CD4-positive, alpha-beta T cell treated with Interleukin-21 for 1 hour (primary cell): ENCODE results near the gene LPXN.

Experiments used
- DNase-seq: peaks from one replicate; pipeline ENCODE4 v3.0.0-alpha.2; 2020

The LPXN gene

DNA sequence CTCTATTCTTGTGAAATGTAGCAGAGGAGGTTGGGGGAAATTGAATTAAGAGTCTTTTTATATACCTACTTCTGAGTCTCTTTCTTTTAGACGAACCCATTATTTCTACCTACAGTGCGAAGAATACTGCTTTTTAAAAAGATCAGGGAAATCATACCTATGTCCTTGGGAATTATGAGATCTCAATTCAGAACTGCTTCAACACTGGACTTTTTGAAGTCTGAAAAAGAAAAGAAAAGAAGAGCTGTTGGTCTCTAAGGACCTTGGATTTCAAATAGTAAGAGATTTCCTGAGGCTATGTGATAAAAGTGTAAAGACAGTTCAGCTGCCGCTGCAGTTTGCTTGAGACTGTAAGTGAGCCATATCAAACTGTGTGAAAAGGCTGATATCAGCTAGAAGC, 64.0 kb downstream of the LPXN start:
- DNase-seq: no peak

DNA sequence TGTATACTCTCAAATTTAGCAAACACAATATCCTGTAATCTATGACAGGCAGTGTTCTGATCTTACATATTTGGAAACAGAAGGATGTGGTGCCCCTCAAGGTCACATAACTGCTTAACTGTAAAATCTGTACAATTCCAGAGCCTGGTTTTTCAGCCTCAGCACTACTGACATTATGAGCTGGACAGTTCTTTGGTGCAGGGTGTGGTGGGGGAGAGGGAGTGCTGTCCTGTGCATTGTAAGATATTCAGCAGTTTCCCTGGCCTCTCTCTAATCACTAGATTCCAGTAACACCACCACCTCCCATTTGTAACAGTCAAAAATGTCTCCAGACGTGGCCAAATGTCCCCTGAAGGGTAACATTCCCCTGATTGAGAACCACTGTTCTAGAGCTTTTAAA, 65.9 kb downstream of the LPXN start:
- no peak for DNase-seq

DNA sequence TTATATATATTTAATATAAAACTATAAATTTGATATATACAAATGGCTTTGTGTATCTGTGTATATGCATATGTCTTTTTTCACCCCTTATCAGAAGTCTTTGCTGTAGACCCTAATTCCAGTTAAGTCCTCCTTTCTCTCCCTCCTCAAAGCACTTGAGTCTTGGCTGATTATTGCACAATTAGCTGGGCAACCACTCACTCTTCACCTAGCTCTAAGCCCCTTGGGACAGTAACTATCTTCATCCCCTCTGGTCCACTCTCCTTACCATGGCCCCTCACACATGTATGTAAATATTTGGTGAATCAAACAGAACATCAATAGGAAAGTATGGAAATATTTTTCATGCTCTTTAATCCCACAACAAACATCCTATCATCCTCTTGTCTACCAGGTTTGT, 66.8 kb downstream of the LPXN start:
- no peak for DNase-seq

DNA sequence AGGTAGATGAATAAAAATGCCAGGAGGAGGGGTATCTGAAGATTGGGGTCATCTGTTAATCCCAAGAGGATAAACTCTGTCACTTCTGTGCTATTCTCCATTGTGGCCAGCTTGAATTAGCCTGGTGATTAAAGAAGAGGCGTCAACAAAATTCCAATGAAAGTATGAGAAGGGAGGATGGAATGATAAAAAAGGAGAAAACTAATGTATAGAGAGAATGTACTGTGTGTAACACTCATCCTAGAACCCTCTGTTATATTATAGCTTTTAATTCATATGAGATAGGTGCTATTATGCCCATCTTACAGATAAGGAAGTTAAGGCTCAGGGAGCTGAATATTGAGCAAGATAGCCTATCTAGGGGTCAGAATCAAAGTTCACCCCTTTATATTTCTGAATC, 67.7 kb downstream of the LPXN start, which contains the start of gene OR5B21:
Gene OR5B21, minus strand, starts transcription at position 101 of the 400 bp plus-strand sequence. Its CDS starts 0 bp downstream, at position 101.
- DNase-seq: no peak

DNA sequence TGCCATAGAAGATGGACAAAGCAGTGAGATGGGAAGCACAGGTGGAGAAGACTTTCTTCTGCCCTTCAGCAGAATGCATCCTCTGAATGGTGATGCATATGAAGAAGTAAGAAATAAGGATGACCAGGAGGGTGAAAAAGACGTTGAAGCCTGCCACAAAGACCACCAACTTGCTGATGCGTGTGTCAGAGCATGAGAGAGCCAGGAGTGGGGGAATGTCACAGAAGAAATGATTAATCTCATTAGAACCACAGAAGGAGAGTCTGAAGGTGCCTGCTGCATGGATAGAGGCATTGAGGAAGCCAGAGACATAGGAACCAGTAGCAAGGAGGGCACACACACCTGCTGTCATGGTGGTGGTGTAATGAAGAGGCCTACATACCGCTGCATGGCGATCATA, 68.3 kb downstream of the LPXN start:
- no peak for DNase-seq

DNA sequence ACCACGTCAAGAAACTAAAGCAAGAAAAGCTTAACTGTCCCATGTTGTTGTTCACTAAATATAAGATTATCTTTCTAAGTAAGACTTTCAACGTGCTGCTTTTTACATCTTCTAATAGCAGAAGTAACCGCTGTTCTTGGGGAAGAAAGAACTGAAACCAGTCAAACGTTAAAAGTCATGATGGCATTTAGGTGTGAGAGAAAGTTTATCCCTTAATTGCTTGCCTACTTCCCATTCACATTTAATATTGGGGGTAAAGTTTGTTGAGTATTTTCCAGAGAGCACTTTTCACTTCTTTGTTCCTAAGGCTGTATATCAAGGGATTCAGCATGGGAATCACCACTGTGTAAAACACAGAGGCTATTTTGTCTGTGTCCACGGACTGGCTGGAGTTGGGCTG, 68.7 kb downstream of the LPXN start:
- DNase-seq: no peak

DNA sequence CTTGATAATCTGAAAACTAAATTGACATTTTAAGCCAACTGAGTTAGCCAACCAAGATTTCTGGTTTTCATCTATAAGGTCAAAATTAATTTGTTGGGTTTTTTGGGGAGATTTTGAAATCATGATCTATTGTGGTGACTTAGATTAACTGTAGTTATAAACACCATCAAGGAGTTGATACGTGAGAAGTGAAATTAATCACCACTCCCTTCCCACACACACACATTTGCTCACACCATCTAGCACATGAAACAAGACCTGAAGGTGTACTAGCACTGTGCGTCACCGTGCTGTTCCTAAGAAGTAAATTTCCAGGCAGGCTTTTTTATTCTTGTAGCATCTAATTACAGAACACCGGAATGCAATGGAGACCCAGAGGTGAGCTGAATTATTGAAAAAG, 69.8 kb downstream of the LPXN start:
- DNase-seq: no peak

DNA sequence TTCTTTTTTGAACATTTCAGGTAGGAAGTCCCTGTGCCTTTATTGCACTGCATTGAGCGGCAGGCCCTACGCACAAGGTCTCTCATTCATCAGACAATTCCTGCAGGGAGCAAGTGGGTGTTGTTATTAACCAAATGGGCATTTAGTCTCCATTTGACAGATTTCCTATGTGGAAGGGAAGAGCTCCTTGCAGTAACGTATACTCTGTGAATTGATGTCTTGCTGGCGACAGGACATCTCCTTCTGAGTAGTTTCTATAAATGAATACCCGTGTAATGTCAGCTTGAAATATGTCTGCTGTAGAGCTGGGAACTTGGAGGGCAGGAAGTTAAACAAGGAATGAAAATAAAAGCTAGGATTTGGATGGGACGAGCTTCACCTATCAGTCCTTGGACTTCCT, 71.4 kb downstream of the LPXN start:
- no peak for DNase-seq

DNA sequence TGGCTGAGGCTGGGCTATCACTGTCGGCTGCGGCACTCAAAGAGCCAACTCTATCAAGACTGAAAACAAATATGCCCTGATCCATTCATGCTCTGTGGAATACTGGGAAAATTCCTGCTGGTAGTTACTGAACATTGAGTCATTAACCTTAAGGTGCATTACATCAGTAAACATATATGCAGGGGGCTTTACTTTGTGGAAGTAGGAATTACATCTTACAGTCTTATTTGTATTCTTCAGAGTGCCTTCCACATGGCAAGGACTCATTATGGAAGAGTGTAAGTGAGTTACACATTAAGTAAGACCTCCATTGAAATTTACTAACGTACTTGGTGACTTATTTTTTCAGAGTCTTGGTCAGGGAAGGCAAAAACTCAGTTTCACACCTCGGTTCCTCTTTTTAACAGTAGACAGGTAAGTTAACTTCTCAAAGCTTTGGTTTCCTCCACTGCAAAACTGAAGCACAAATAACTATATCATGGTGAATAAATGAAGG, 72.2 kb downstream of the LPXN start:
- no peak for DNase-seq

DNA sequence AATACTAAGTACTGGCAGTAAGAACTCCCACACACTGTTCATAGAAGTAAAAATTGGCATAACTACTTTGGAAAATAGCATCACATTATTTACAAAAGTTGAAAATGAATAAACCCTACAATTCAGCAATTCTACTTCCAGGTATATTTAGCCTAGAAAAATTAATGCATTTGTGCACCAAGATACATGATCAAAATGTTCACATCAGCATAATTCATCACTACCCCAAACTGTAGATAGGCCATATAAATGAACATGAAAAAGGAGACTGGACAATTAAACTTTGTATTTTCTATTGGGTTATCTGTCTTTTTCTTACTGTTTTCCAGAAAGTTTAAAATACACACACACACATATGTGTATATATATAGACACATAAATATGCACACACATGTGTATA, 73.7 kb downstream of the LPXN start:
- no peak for DNase-seq

DNA sequence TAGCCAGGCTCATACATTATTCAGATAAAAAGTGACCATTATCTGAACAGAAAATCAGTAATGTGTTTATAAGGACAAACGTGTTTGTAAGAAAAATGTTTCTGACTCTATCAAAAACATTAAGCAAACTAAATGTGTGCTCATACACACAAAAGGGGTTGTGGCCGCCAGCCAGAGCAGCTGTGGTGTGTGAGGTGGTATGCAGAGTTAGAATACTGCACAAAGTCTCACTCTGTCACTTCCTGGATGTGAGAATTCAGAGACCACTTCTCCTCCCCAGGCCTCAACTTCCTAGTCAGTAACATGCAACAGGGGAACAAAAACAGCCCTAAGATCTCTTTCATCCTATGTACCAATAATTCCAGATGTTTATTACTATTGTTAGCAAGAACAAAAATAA, 77.2 kb downstream of the LPXN start:
- peak; percentile 20 for DNase-seq

DNA sequence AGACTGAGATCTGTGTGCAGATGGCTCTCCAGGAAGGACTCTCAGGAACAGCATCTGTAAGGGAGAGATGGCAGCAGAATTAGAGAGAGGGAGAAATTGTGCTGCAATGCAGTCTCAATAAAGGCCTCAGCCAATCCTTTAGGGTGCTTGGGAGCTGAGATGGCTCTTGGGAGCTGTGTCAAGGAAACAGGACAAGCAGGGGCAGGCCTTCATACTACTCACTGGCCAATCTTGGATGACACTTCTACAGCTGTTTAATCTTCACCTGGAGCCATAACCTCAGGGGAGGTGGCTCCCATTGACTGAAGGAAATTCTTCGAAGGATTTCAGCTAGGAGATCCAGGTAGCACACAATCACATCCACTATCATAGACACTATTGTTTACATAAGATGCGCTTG, 77.7 kb downstream of the LPXN start:
- DNase-seq: no peak

DNA sequence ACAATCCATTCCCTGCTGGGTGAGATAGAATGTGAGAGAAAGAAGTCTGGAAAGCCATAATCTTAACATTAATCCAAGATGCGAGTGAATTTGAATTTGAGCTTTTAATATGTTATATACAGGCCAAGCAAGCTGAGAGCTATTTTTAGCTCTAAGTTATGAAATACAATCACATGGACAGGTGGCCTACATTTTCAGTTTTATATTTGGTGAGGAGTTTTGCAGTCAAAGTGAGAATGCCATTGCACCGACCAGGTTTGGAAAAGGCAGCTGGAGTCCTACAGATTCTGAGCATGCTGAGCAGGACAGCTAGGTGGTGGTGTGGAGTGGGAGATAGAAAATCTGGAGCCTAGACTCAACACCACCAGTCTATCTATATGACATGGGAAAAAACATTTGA, 79.8 kb downstream of the LPXN start:
- DNase-seq: no peak

DNA sequence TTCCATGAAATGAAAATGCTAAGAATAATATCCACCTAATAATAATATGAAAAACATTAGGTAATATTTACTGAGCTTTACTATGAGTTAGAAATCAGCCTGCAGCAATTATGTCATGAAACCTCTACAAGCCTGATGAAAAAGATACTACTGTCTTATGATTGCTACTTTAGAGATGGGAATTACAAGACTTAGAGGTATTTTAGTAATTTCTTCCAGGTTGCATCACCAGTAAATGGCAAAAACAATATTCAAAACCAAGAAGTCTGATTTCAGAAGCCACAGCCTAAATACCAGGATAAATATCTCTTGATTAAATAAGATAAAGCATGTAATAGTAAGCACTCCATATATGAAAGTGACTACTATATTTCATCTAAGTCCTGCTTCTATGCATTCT, 81.6 kb downstream of the LPXN start:
- DNase-seq: no peak

DNA sequence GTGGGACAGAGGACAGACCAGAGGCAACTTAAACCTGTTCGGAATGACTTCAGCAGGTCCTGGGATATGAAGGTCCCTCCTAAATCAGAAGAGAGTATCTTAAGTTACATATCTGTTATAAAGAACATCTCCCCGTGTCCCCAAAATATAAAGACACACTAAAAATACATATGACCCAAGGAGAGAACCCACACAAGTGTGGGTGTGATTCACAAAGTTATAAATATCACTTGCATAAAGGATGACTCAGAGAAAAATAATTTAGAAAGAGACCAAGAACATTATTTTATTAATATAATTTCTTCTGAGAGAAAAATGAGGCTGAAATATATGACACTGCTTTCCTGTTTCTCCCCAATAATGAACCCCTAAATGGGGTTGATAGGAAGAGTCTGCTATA, 82.0 kb downstream of the LPXN start:
- no peak for DNase-seq

DNA sequence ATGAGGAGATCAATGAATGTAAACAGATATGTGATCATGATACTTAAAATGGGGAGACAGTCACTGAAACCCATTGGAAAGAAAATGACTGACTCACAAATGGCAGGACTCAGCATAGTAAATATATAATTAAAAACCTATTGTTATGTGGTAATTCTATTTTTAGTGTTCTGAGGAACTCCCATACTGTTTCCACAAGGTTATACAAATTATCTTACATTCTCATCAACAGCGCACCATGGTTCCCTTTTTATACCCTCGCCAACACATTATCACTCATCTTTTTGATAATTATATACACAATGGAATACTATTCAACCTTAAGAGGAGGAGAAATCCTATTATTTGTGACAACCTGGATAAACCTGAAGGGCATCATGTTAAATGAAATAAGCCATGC, 84.8 kb downstream of the LPXN start:
- DNase-seq: no peak

DNA sequence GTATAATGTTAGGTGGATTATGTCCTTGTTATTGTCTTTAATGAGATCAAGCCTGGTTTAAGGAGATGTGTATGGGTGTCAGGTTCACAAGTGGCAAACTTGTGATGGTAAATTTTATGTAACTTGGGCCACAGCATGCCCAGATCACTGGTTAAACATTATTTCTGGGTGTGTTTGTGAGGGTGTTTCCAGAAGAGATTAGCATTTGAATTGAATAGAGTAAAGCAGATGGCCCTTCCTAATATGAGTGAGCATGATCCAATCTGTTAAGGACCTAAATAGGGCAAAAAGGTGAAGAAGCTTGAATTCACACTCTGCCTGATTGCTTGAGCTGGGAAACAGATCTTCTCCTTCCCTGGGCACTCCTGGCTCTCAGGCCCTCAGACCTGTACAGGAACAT, 88.5 kb downstream of the LPXN start:
- no peak for DNase-seq

DNA sequence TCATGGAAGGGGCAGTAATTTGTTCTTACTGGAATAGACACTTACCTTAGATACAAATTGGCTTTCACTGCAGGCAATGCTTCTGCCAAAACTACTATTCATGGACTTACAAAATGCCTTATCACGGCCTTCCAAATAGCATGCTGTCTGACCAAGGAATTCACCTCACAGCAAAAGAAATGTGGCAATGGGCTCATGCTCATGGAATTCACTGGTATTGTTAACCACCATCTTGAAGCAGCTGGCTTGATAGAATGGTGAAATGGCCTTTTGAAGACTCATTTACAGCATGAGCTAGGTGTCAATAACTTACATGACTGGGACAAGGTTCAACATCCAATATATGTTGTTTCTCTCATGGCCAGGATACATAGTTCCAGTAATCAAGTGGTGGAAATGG, 89.7 kb downstream of the LPXN start:
- no peak for DNase-seq
